Breast epithelium (tissue), 4 donors: ENCODE measurements around the gene MANBA. TPM values are rescaled to one million over a fixed set of nuclear protein-coding genes. Genes with fewer than 3 reads are reported as not detected.

Experiments
- DNase-seq, 2 donors: peaks; one replicate each; pipeline ENCODE4 v3.0.0-alpha.2; 2019; ENCODE audit warnings: low spot score in 2 of 2
- H3K27ac ChIP-seq, 2 donors: fragments of 200-600 bp; sonication (generic) in 1 of 2; one replicate each; pipeline ENCODE4 v1.5.1; 2016 to 2019; ENCODE audit warnings: mild to moderate bottlenecking in 1 of 2
- H3K27me3 ChIP-seq, 2 donors: fragments of 200-600 bp; sonication (generic) in 1 of 2; one replicate each; pipeline versions ENCODE4 v1.5.1 to v1.6.0; 2017 to 2019; ENCODE audit warnings: control low read depth in 1 of 2, mild to moderate bottlenecking in 1 of 2
- H3K36me3 ChIP-seq: fragments of 200-600 bp; one replicate; pipeline ENCODE4 v1.5.1; 2019
- H3K4me1 ChIP-seq, 2 donors: fragments of 200-600 bp; sonication (generic); one replicate each; pipeline ENCODE4 v1.5.1; 2016 to 2019; ENCODE audit warnings: control low read depth in 1 of 2
- H3K4me3 ChIP-seq, 3 donors: fragments of 200-600 bp; sonication (generic); 1 replicate in 2 of 3; 2 replicates in 1 of 3; pipeline ENCODE4 v1.5.1; 2016 to 2019; ENCODE audit warnings: mild to moderate bottlenecking in 3 of 3, moderate library complexity in 2 of 3
- H3K9me3 ChIP-seq, 2 donors: fragments of 200-600 bp; sonication (generic) in 1 of 2; one replicate each; pipeline ENCODE4 v1.5.1; 2016 to 2019; ENCODE audit warnings: control low read depth in 1 of 2
- CTCF ChIP-seq, 3 donors: fragments of 450-650 bp; IDR thresholded peaks; one replicate each; pipeline ENCODE4 v1.5.1; 2016 to 2017; ENCODE audit warnings: antibody characterized with exemption in 3 of 3, mild to moderate bottlenecking in 3 of 3, moderate library complexity in 3 of 3
- POLR2A ChIP-seq: fragments of 450-650 bp; IDR thresholded peaks from one replicate; pipeline ENCODE4 v1.6.1; 2016; ENCODE audit warnings: antibody characterized with exemption, mild to moderate bottlenecking, moderate library complexity
- POLR2AphosphoS5 ChIP-seq, 3 donors: sonication (generic); formaldehyde crosslinking; IDR thresholded peaks; one replicate each; pipeline ENCODE4 v1.6.1; 2017; ENCODE audit warnings: antibody characterized with exemption in 3 of 3
- intact Hi-C: fragments of 100-400 bp; cut with DNase I; formaldehyde crosslinking; loops from one replicate; pipeline ENCODE4 v1.15.1; 2023; ENCODE audit warnings: low total_unique reads
- total RNA-seq, 3 donors: library from RNA; depleted of rRNA; stranded (reverse); fragments of >200 nt; gene quantifications; one replicate each; pipeline ENCODE4 v1.1.0, GENCODE V29; 2016

MANBA gene
- total RNA-seq, 3 donors from 2014 or later: 47.8 to 56.2 (median 49.8) TPM

- Histone ChIP-seq H3K4me1 (no peaks in the 10 kb centered on the region), H3K9me3 (no peaks in the 10 kb centered on the region), H3K27me3 (no peaks in the 10 kb centered on the region), H3K4me3 (no peak overlapping the region), H3K27ac (no peak overlapping the region), H3K36me3 (no peaks in the 10 kb centered on the region)
- DNase-seq: no peak
- intact Hi-C loops: no loop called here
- TF ChIP-seq POLR2AphosphoS5 (IDR thresholded peaks at IDR 0.05) (no peak), POLR2A (no peak), CTCF (IDR thresholded peaks at IDR 0.05) (no peak)
Measured at GRCh38 chr4:102639598-102639997, 121.2 kb downstream of the MANBA start.

GRCh38 chr4:102638621-102639020, 122.1 kb downstream of the MANBA start:
- Histone ChIP-seq H3K27ac (no peak overlapping the region), H3K4me1 (no peaks in the 10 kb centered on the region), H3K27me3 (no peaks in the 10 kb centered on the region), H3K36me3 (no peaks in the 10 kb centered on the region), H3K4me3 (no peak overlapping the region), H3K9me3 (no peaks in the 10 kb centered on the region)
- intact Hi-C loops: no loop called here
- no peak for DNase-seq
- no peak for TF ChIP-seq CTCF (IDR thresholded peaks at IDR 0.05)
- no peak for TF ChIP-seq POLR2AphosphoS5 (IDR thresholded peaks at IDR 0.05)
- no peak for TF ChIP-seq POLR2A

- no peaks in the 10 kb centered on the region for H3K36me3 ChIP-seq
- H3K4me3 ChIP-seq: no peak overlapping the region
- intact Hi-C loops: no loop called here
- TF ChIP-seq POLR2A (no peak), CTCF (IDR thresholded peaks at IDR 0.05) (no peak), POLR2AphosphoS5 (IDR thresholded peaks at IDR 0.05) (no peak)
- DNase-seq: no peak
- H3K27ac ChIP-seq: no peak overlapping the region
- H3K27me3 ChIP-seq: no peaks in the 10 kb centered on the region
- no peaks in the 10 kb centered on the region for H3K9me3 ChIP-seq
- no peaks in the 10 kb centered on the region for H3K4me1 ChIP-seq
Measured at GRCh38 chr4:102637391-102637790, 123.4 kb downstream of the MANBA start.

- no peak overlapping the region for H3K4me3 ChIP-seq
- no peak overlapping the region for H3K27ac ChIP-seq
- no peaks in the 10 kb centered on the region for H3K36me3 ChIP-seq
- no peaks in the 10 kb centered on the region for H3K9me3 ChIP-seq
- H3K27me3 ChIP-seq: no peaks in the 10 kb centered on the region
- TF ChIP-seq CTCF (IDR thresholded peaks at IDR 0.05) (no peak), POLR2AphosphoS5 (IDR thresholded peaks at IDR 0.05) (no peak), POLR2A (no peak)
- DNase-seq: no peak
- intact Hi-C loops: no loop called here
- H3K4me1 ChIP-seq: no peaks in the 10 kb centered on the region
Measured at GRCh38 chr4:102633100-102633499, 127.7 kb downstream of the MANBA start.

- Histone ChIP-seq H3K27ac (no peak overlapping the region), H3K4me1 (no peaks in the 10 kb centered on the region), H3K4me3 (no peak overlapping the region), H3K9me3 (no peaks in the 10 kb centered on the region), H3K36me3 (no peaks in the 10 kb centered on the region), H3K27me3 (no peaks in the 10 kb centered on the region)
- intact Hi-C loops: no loop called here
- DNase-seq: no peak
- no peak for TF ChIP-seq POLR2AphosphoS5 (IDR thresholded peaks at IDR 0.05)
- no peak for TF ChIP-seq POLR2A
- no peak for TF ChIP-seq CTCF (IDR thresholded peaks at IDR 0.05)
Measured at GRCh38 chr4:102632241-102633065, 128.3 kb downstream of the MANBA start.
